SK-N-MC (cell line): ENCODE results near the gene GOLGA8O.
"Not testable (repeated sequence)": the region's sequence is repeated elsewhere in the genome, so short reads cannot be mapped to it uniquely, and the experiment has no call there.

ENCODE experiments used
- EZH2 ChIP-seq: fragments of 200-600 bp; sonication (generic); IDR thresholded peaks from one replicate; pipeline ENCODE4 v1.6.1; 2017; ENCODE audit warnings: antibody characterized with exemption
- POLR2AphosphoS5 ChIP-seq: IDR thresholded peaks from 2 replicates; pipeline ENCODE4 v1.6.1; 2012; ENCODE audit warnings: mild to moderate bottlenecking, low read depth, low read length, borderline replicate concordance

GRCh38 chr15:32504152-32504811 lies 48.8 kb upstream of the GOLGA8O start:
- TF ChIP-seq EZH2, POLR2AphosphoS5: not testable (repeated sequence)
